HepG2 (cell line): Measurements from ENCODE around the gene KLF13. TPM values are rescaled to one million over a fixed set of nuclear protein-coding genes. Genes with fewer than 3 reads are reported as not detected.

Experiments
- ARNTL ChIP-seq: sonication (generic); formaldehyde crosslinking; IDR thresholded peaks from 2 replicates; pipeline ENCODE4 v1.4.0; 2020; ENCODE audit warnings: mild to moderate bottlenecking, missing genetic modification reagents
- ETV5 ChIP-seq: IDR thresholded peaks from 2 replicates; pipeline ENCODE4 v1.6.1; 2018; ENCODE audit warnings: missing biosample characterization, missing genetic modification reagents, inconsistent platforms, borderline replicate concordance
- FLYWCH1 ChIP-seq: sonication (generic); formaldehyde crosslinking; IDR thresholded peaks from 2 replicates; pipeline ENCODE4 v1.8.1; 2023; ENCODE audit warnings: mild to moderate bottlenecking, missing genetic modification reagents
- HCFC1 ChIP-seq: fragments of 150-350 bp; IDR thresholded peaks from 2 replicates; pipeline ENCODE4 v1.6.1; 2014; ENCODE audit warnings: low read depth, low read length
- KAT2B ChIP-seq: fragments of 150-350 bp; IDR thresholded peaks from 2 replicates; pipeline ENCODE4 v1.6.1; 2014; ENCODE audit warnings: low read depth, low read length, borderline replicate concordance
- KAT7 ChIP-seq: IDR thresholded peaks from 2 replicates; pipeline ENCODE4 v1.6.1; 2018; ENCODE audit warnings: borderline replicate concordance, missing compliant biosample characterization
- MED1 ChIP-seq: sonication (generic); formaldehyde crosslinking; IDR thresholded peaks from 2 replicates; pipeline ENCODE4 v1.4.0; 2020; ENCODE audit warnings: missing genetic modification reagents
- MXI1 ChIP-seq: IDR thresholded peaks from 3 replicates; pipeline ENCODE4 v1.6.1; 2012; ENCODE audit warnings: low read depth, low read length, inconsistent platforms, borderline replicate concordance
- RCOR2 ChIP-seq: IDR thresholded peaks from 2 replicates; pipeline ENCODE4 v1.6.1; 2016; ENCODE audit warnings: missing biosample characterization, missing genetic modification reagents
- SKI ChIP-seq: fragments of 450-650 bp; IDR thresholded peaks from one replicate; pipeline ENCODE4 v1.6.1; 2018; ENCODE audit warnings: mild to moderate bottlenecking; ENCODE audit not compliant: partially characterized antibody
- SMARCC2 ChIP-seq: fragments of 450-650 bp; IDR thresholded peaks from 2 replicates; pipeline ENCODE4 v1.6.1; 2017; ENCODE audit warnings: antibody characterized with exemption, mild to moderate bottlenecking
- TAF1 ChIP-seq: sonication (generic); formaldehyde crosslinking; IDR thresholded peaks from 2 replicates; pipeline ENCODE4 v1.4.0; 2020; ENCODE audit warnings: missing genetic modification reagents
- ZFP62 ChIP-seq: sonication (generic); formaldehyde crosslinking; IDR thresholded peaks from 2 replicates; pipeline ENCODE4 v1.4.0; 2020; ENCODE audit warnings: missing genetic modification reagents
- ZNF441 ChIP-seq: sonication (generic); formaldehyde crosslinking; IDR thresholded peaks from 2 replicates; pipeline ENCODE4 v1.7.0; 2021; ENCODE audit warnings: missing genetic modification reagents, borderline replicate concordance
- ZNF605 ChIP-seq: sonication (generic); formaldehyde crosslinking; IDR thresholded peaks from 2 replicates; pipeline ENCODE4 v1.8.0; 2022; ENCODE audit warnings: mild to moderate bottlenecking, missing genetic modification reagents
- ZNF652 ChIP-seq: IDR thresholded peaks from 2 replicates; pipeline ENCODE4 v1.6.1; 2016; ENCODE audit warnings: low read depth, borderline replicate concordance
- polyA plus RNA-seq, 8 experiments: library from polyadenylated mRNA; depleted of rRNA in 3 of 8; stranded (reverse) in 7 of 8; unstranded in 1 of 8; fragments of >200 nt; fragmentation: Illumina TruSeq in 4 of 8; extraction: Trizol in 4 of 8; gene quantifications; 2 replicates each; pipeline versions ENCODE4 v1.2.1 to v1.2.3, GENCODE V29; 2011 to 2016; ENCODE audit warnings: low read depth in 4 of 8, missing spikeins in 1 of 8, mixed read lengths in 1 of 8; ENCODE audit not compliant: insufficient read depth in 1 of 8
- total RNA-seq, 5 experiments: library from RNA; depleted of rRNA; stranded (reverse); fragments of >200 nt; fragmentation: Illumina TruSeq; extraction: Trizol; gene quantifications; 2 replicates each; pipeline ENCODE4 v1.2.3, GENCODE V29; 2016; ENCODE audit warnings: low read depth in 1 of 5
- TF ChIP-seq, protein P1 (sequence below): sonication (generic); formaldehyde crosslinking; IDR thresholded peaks from 2 replicates; pipeline ENCODE4 v1.4.0; 2020; ENCODE audit warnings: mild to moderate bottlenecking, missing genetic modification reagents
- TF ChIP-seq, protein P2 (sequence below): sonication (generic); formaldehyde crosslinking; IDR thresholded peaks from 2 replicates; pipeline ENCODE4 v1.4.0; 2020; ENCODE audit warnings: missing genetic modification reagents
- TF ChIP-seq, protein P3 (sequence below): sonication (generic); formaldehyde crosslinking; IDR thresholded peaks from 2 replicates; pipeline ENCODE4 v1.8.1; 2023; ENCODE audit warnings: missing genetic modification reagents, mild to moderate bottlenecking, borderline replicate concordance
- TF ChIP-seq, protein P4 (sequence below): sonication (generic); formaldehyde crosslinking; IDR thresholded peaks from 2 replicates; pipeline ENCODE4 v1.9.0; 2021; ENCODE audit warnings: missing genetic modification reagents, mild to moderate bottlenecking, borderline replicate concordance
- TF ChIP-seq, protein P5 (sequence below): IDR thresholded peaks from 2 replicates; pipeline ENCODE4 v1.6.1; 2016; ENCODE audit warnings: missing genetic modification reagents, missing compliant biosample characterization
- TF ChIP-seq, protein P6 (sequence below): sonication (generic); formaldehyde crosslinking; IDR thresholded peaks from 2 replicates; pipeline ENCODE4 v1.4.0; 2020; ENCODE audit warnings: missing genetic modification reagents, borderline replicate concordance

The KLF13 gene
- total and polyA plus RNA-seq, 2 of the 13 experiments (the other 11 are each of a cell fraction or from before 2014, with no cell fraction given) = 16.8 to 25.1 TPM

DNA sequence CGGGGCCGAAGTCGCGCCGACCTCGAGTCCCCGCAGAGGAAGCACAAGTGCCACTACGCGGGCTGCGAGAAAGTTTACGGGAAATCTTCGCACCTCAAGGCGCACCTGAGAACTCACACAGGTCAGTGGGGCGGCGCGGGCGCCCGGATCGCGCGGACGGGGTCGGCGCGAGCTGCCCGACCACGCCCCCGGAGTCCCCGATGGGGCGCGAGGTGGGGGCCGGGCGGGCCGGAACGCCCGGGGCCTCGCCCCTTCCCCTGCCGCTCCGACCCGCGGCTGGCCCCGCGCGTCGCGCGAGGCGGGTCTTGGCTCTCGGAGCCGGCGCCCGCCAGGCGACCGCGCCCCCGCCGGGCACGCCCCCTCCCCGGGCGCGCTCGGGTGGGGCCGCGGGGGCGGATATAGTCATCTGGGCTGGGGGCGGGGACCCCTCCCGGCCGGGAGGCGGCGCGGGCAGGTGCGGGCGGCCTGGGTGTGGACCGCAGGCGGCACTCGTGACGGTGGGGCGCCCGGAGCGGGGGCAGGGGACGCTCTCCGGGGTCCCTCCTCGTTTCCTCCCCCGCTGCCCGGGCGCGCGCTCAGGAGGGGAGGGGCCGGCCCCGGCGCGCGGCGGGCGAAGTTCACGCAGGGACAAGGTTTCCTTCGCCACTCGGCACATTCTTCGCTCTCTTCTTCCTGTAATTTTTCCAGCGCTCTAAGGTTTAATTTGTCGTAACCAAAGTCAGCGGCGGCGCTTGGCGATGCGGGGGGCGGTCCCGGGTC, 1.2 kb downstream of the KLF13 start (continued):
- TF ChIP-seq, protein P1, sequence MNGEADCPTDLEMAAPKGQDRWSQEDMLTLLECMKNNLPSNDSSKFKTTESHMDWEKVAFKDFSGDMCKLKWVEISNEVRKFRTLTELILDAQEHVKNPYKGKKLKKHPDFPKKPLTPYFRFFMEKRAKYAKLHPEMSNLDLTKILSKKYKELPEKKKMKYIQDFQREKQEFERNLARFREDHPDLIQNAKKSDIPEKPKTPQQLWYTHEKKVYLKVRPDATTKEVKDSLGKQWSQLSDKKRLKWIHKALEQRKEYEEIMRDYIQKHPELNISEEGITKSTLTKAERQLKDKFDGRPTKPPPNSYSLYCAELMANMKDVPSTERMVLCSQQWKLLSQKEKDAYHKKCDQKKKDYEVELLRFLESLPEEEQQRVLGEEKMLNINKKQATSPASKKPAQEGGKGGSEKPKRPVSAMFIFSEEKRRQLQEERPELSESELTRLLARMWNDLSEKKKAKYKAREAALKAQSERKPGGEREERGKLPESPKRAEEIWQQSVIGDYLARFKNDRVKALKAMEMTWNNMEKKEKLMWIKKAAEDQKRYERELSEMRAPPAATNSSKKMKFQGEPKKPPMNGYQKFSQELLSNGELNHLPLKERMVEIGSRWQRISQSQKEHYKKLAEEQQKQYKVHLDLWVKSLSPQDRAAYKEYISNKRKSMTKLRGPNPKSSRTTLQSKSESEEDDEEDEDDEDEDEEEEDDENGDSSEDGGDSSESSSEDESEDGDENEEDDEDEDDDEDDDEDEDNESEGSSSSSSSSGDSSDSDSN = no peak
- TF ChIP-seq ZNF652 (CRISPR knock-in tag) = no peak
- no peak for TF ChIP-seq MED1
- TF ChIP-seq, protein P2, sequence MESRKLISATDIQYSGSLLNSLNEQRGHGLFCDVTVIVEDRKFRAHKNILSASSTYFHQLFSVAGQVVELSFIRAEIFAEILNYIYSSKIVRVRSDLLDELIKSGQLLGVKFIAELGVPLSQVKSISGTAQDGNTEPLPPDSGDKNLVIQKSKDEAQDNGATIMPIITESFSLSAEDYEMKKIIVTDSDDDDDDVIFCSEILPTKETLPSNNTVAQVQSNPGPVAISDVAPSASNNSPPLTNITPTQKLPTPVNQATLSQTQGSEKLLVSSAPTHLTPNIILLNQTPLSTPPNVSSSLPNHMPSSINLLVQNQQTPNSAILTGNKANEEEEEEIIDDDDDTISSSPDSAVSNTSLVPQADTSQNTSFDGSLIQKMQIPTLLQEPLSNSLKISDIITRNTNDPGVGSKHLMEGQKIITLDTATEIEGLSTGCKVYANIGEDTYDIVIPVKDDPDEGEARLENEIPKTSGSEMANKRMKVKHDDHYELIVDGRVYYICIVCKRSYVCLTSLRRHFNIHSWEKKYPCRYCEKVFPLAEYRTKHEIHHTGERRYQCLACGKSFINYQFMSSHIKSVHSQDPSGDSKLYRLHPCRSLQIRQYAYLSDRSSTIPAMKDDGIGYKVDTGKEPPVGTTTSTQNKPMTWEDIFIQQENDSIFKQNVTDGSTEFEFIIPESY (CRISPR knock-in tag) = no peak
- TF ChIP-seq FLYWCH1 (CRISPR knock-in tag) = no peak
- TF ChIP-seq KAT2B = no peak
- TF ChIP-seq ARNTL = no peak
- TF ChIP-seq TAF1 (CRISPR knock-in tag) = peak; percentile 49
- no peak for TF ChIP-seq KAT7 (CRISPR knock-in tag)
- TF ChIP-seq, protein P3, sequence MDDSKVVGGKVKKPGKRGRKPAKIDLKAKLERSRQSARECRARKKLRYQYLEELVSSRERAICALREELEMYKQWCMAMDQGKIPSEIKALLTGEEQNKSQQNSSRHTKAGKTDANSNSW (CRISPR knock-in tag) = no peak
- TF ChIP-seq ETV5 (CRISPR knock-in tag) = no peak
- TF ChIP-seq MXI1 = peak; percentile 11; the same call in 1 of the 3 replicates
- TF ChIP-seq ZNF605 (CRISPR knock-in tag) = no peak
- no peak for TF ChIP-seq HCFC1
- TF ChIP-seq RCOR2 (CRISPR knock-in tag) = no peak
- TF ChIP-seq ZNF441 (CRISPR knock-in tag) = no peak
- TF ChIP-seq ZFP62 (CRISPR knock-in tag) = no peak
- TF ChIP-seq, protein P4, sequence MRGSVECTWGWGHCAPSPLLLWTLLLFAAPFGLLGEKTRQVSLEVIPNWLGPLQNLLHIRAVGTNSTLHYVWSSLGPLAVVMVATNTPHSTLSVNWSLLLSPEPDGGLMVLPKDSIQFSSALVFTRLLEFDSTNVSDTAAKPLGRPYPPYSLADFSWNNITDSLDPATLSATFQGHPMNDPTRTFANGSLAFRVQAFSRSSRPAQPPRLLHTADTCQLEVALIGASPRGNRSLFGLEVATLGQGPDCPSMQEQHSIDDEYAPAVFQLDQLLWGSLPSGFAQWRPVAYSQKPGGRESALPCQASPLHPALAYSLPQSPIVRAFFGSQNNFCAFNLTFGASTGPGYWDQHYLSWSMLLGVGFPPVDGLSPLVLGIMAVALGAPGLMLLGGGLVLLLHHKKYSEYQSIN (CRISPR knock-in tag) = no peak
- TF ChIP-seq SMARCC2 = no peak
- TF ChIP-seq SKI = no peak
- TF ChIP-seq, protein P5, sequence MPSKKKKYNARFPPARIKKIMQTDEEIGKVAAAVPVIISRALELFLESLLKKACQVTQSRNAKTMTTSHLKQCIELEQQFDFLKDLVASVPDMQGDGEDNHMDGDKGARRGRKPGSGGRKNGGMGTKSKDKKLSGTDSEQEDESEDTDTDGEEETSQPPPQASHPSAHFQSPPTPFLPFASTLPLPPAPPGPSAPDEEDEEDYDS (CRISPR knock-in tag) = no peak
- TF ChIP-seq, protein P6, sequence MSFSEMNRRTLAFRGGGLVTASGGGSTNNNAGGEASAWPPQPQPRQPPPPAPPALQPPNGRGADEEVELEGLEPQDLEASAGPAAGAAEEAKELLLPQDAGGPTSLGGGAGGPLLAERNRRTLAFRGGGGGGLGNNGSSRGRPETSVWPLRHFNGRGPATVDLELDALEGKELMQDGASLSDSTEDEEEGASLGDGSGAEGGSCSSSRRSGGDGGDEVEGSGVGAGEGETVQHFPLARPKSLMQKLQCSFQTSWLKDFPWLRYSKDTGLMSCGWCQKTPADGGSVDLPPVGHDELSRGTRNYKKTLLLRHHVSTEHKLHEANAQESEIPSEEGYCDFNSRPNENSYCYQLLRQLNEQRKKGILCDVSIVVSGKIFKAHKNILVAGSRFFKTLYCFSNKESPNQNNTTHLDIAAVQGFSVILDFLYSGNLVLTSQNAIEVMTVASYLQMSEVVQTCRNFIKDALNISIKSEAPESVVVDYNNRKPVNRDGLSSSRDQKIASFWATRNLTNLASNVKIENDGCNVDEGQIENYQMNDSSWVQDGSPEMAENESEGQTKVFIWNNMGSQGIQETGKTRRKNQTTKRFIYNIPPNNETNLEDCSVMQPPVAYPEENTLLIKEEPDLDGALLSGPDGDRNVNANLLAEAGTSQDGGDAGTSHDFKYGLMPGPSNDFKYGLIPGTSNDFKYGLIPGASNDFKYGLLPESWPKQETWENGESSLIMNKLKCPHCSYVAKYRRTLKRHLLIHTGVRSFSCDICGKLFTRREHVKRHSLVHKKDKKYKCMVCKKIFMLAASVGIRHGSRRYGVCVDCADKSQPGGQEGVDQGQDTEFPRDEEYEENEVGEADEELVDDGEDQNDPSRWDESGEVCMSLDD = no peak
